ENCODE measurements around the gene PFKP. TPM values are rescaled to one million over a fixed set of nuclear protein-coding genes. Genes with fewer than 3 reads are reported as not detected.

PFKP gene
- total RNA-seq, result 10 to 100 TPM; 22.2 to 83.9 (median 34.0) TPM

DNA sequence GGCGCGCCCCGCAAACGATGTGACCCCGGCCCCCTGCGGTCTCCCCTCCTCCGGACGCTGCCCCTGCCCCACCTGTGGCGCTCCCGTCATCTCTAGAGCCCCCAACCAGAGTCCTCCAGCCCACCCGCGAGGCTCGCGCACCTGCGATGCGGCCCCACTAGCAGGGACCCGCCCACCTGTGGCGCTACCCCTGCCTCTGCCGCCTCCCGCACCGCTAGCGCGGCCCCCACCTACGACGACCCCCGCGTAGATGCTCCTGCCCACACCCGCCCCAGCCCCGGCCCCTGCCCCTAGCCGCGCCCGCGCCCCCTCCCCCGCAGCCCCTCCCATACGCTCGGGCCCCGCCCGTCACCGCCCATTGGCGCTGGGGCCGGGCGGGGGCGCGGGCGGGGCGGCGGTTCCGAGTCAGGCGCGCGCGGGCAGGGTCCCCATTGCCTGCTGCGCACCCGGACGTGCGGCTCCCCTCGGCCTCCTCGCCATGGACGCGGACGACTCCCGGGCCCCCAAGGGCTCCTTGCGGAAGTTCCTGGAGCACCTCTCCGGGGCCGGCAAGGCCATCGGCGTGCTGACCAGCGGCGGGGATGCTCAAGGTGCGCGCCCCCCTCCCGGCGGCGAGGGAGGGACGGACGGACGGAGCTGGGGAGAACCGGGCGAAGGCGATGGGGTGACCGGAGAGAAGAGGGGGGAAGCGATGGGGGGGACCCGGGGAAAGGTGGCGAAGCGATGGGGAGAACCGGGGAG, at the start of gene PFKP:
PFKP (plus strand) TSS at position 431 of the 741 bp plus-strand sequence; CDS start at position 479, 48 bp downstream.
- ATAC-seq (ENCODE audit: low FRiP score), result peak; percentile 67
- no peak for DNase-seq (ENCODE audit: low spot score)
- TF ChIP-seq, protein P1, sequence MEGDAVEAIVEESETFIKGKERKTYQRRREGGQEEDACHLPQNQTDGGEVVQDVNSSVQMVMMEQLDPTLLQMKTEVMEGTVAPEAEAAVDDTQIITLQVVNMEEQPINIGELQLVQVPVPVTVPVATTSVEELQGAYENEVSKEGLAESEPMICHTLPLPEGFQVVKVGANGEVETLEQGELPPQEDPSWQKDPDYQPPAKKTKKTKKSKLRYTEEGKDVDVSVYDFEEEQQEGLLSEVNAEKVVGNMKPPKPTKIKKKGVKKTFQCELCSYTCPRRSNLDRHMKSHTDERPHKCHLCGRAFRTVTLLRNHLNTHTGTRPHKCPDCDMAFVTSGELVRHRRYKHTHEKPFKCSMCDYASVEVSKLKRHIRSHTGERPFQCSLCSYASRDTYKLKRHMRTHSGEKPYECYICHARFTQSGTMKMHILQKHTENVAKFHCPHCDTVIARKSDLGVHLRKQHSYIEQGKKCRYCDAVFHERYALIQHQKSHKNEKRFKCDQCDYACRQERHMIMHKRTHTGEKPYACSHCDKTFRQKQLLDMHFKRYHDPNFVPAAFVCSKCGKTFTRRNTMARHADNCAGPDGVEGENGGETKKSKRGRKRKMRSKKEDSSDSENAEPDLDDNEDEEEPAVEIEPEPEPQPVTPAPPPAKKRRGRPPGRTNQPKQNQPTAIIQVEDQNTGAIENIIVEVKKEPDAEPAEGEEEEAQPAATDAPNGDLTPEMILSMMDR (IDR thresholded peaks at IDR 0.05), result no peak

DNA sequence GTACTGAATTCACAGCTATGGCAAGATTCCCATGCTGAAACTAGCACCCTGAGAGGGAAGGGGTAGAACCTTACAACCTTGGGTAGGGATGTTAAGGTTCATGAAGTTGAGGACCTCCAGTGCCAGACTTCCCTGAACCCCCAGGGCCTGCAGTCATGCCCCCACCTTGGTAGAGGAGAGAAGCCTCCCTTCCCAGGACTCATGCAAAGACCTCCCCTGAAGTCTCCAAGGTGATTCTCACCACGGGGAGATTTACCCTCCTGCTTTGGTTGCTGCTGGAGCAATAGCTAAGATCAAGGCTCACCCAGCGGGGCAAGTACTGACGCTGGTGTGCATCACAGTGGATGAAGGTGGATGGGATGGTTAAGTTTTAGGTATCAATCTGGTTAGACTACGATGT, 49.1 kb upstream of the PFKP start:
- TF ChIP-seq, protein P1 (IDR thresholded peaks at IDR 0.05), result no peak
- ATAC-seq (ENCODE audit: low FRiP score) (no peak), DNase-seq (ENCODE audit: low spot score) (no peak)

DNA sequence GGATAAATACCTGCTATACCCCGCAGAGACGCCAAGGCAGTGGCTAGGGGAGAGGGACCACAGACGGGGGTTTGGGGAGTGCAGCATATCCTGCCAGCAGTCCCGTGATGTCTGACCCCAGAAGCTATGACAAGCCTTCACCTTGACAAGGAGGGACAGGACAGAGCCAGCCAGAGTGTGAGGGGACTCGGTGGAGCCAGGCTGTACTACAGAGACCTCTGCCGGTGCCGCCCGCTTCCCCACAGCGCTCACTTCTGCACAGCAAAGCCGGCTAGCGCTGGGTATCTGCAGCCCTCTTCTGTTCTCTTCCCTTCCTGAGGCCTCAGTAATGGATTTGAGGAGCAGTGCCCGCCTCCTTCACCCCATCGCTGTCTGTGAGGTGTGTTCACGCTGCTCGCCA, 47.0 kb upstream of the PFKP start:
- ATAC-seq (ENCODE audit: low FRiP score), result no peak

DNA sequence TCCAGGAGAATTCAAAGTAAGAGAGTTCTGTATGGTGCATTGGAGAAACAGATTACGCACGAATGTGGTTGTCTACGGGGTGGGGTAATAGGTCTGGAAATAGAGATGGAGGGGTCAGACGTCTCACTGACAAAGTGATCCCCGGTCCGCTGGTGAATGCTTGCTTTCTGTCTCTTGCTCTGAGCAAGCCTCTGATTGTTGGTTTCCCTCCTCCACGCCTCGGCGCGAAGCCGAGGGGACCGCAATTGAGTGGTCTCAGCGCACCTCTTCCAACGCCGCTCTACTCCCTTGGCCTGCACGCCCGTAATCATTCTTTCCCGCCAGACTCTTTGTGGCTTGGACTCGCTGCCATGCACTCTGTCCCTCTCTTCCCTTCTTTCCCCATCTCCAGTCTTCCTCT, 46.5 kb upstream of the PFKP start:
- DNase-seq (ENCODE audit: low spot score), result no peak
- TF ChIP-seq, protein P1 (IDR thresholded peaks at IDR 0.05), result no peak
- no peak for ATAC-seq (ENCODE audit: low FRiP score)

More for the DNA sequence above, 47.0 kb upstream of the PFKP start:
- TF ChIP-seq, protein P1 (IDR thresholded peaks at IDR 0.05), result no peak
- DNase-seq (ENCODE audit: low spot score), result no peak

DNA sequence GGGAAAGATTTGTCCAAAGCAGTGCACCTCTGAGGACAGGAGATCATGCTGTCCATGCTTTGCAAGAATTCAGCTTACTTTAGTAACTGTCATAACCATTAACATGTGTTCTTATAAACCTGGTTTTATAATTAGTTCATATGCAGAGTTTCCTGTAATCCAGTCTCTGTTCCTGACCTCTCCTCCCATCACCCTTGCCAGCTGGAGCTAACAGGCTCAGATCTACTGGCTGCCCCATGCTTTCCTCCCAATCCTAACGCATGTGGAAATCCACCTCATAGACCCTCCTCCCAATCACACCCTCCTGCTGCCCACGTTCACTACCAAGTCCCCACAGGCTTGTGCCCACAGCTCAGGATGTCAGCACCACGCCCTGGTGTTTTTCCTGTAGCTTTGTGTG, 45.3 kb upstream of the PFKP start:
- no peak for ATAC-seq (ENCODE audit: low FRiP score)
- DNase-seq (ENCODE audit: low spot score), result no peak
- TF ChIP-seq, protein P1 (IDR thresholded peaks at IDR 0.05), result no peak

DNA sequence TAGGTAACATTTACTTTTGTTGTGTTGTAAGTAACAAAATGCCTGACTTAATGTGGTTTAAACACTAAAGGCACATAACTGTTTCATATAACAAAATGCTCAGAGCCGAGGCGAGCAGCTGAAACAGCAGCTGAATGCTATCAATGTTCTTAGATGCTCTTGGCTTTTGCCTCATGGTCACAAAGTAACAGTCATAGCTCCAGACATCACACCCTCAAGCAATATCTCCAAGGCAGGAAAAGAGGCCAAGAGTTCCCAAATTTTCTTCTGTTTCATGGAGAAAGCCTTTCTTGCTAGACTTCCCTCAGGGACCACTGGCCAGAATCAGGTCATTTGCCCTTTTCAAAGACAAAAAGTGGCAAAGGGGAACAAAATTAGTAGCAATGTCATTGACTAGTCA, 43.5 kb upstream of the PFKP start:
- no peak for ATAC-seq (ENCODE audit: low FRiP score)
- no peak for DNase-seq (ENCODE audit: low spot score)
- TF ChIP-seq, protein P1 (IDR thresholded peaks at IDR 0.05), result no peak

DNA sequence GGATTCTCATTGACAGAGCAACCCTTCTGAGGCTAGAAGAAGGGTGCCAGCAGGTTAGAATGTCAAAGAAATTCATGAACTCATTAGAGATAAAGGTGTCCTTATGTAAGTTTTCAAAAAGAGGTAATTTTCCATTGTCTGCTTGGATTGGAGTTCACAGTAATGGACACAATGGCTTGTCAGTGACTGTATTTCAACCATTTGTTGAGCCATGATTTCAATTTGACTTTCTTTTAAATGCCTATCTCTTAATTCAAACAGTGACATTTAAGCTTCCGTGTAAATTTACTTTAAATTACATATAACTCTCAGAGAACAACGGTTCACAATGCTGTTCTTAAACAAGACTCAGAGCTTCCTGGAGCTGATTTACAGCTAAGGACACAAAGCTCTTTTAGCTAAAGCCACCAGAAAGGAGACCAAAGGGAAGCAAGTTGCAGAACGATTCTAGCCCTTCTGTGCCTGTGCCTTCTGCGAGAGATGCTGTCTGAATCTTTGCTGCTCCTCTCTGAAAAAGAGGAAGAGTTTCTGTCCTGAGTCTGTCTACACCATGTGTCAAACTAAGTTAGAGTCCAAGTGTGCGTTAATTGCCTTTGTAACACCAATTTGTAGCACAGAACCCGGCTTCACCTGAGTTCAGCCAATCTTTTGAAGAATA, 42.2 kb upstream of the PFKP start:
- TF ChIP-seq, protein P1 (IDR thresholded peaks at IDR 0.05), result no peak

More for the DNA sequence above, 42.2 kb upstream of the PFKP start:
- no peak for ATAC-seq (ENCODE audit: low FRiP score)
- DNase-seq (ENCODE audit: low spot score), result no peak

Measured in omental fat pad (tissue), 4 donors.